ENCODE data around the gene ARHGEF7. TPM values are rescaled to one million over a fixed set of nuclear protein-coding genes. Genes with fewer than 3 reads are reported as not detected.
"Not testable (repeated sequence)": the region's sequence is repeated elsewhere in the genome, so short reads cannot be mapped to it uniquely, and the experiment has no call there.

The ARHGEF7 gene
- total RNA-seq, 1 donor = 52.2 TPM

- H3K4me3 ChIP-seq (ENCODE audit: low read depth, low read length) = no peak overlapping the region
- no peak for DNase-seq (ENCODE audit: low read depth)
- no peak for TF ChIP-seq CTCF (IDR thresholded peaks at IDR 0.05; ENCODE audit: insufficient read depth, low read depth, low read length)
These were observed 38.7 kb upstream of the ARHGEF7 start for GRCh38 chr13:111076155-111077013.

- TF ChIP-seq CTCF (IDR thresholded peaks at IDR 0.05; ENCODE audit: insufficient read depth, low read depth, low read length) = no peak
- no peak for DNase-seq (ENCODE audit: low read depth)
- H3K4me3 ChIP-seq (ENCODE audit: low read depth, low read length) = no peak overlapping the region
These were observed 35.7 kb upstream of the ARHGEF7 start for GRCh38 chr13:111079375-111079774.

- no peak for TF ChIP-seq CTCF (IDR thresholded peaks at IDR 0.05; ENCODE audit: insufficient read depth, low read depth, low read length)
- no peak for DNase-seq (ENCODE audit: low read depth)
- H3K4me3 ChIP-seq (ENCODE audit: low read depth, low read length) = no peak overlapping the region
These were observed 34.5 kb upstream of the ARHGEF7 start for GRCh38 chr13:111080642-111081041.

GRCh38 chr13:111082240-111082639 is 32.9 kb upstream of the ARHGEF7 start:
- H3K4me3 ChIP-seq (ENCODE audit: low read depth, low read length) = no peak overlapping the region
- no peak for DNase-seq (ENCODE audit: low read depth)
- TF ChIP-seq CTCF (IDR thresholded peaks at IDR 0.05; ENCODE audit: insufficient read depth, low read depth, low read length) = no peak

GRCh38 chr13:111082769-111083168 is 32.3 kb upstream of the ARHGEF7 start:
- not testable (repeated sequence) for DNase-seq (ENCODE audit: low read depth); H3K4me3 ChIP-seq (ENCODE audit: low read depth, low read length)

GRCh38 chr13:111083693-111084092 is 31.4 kb upstream of the ARHGEF7 start:
- not testable (repeated sequence) for H3K4me3 ChIP-seq (ENCODE audit: low read depth, low read length); DNase-seq (ENCODE audit: low read depth)

GRCh38 chr13:111090169-111090568 is 24.9 kb upstream of the ARHGEF7 start:
- no peak for TF ChIP-seq CTCF (IDR thresholded peaks at IDR 0.05; ENCODE audit: insufficient read depth, low read depth, low read length)

GRCh38 chr13:111092685-111093084 is 22.4 kb upstream of the ARHGEF7 start:
- TF ChIP-seq CTCF (IDR thresholded peaks at IDR 0.05; ENCODE audit: insufficient read depth, low read depth, low read length) = no peak
- no peak for DNase-seq (ENCODE audit: low read depth)
- H3K4me3 ChIP-seq (ENCODE audit: low read depth, low read length) = no peak overlapping the region

More at GRCh38 chr13:111090169-111090568, 24.9 kb upstream of the ARHGEF7 start:
- no peak for DNase-seq (ENCODE audit: low read depth)
- H3K4me3 ChIP-seq (ENCODE audit: low read depth, low read length) = no peak overlapping the region
